PC-9 (cell line): ENCODE results near the gene CCDC43. TPM values are rescaled to one million over a fixed set of nuclear protein-coding genes. Genes with fewer than 3 reads are reported as not detected.

ENCODE experiments used
- BruUV-seq: library from RNA; stranded (reverse); fragments of 400-500 nt; replicated peaks from 2 replicates; lab custom pipeline; 2021; lab: Mats Ljungman, UMichigan
- CTCF ChIA-PET: fragments of 300-600 bp; sonication (Branson Sonifier 250); formaldehyde crosslinking; loops from one replicate; lab custom pipeline; 2022; ENCODE audit warnings: antibody characterized with exemption; lab: Charles Lee
- POLR2A ChIA-PET: fragments of 300-600 bp; sonication (Branson Sonifier 250); formaldehyde crosslinking; loops from one replicate; lab custom pipeline; 2022; ENCODE audit warnings: antibody characterized with exemption; ENCODE audit not compliant: unreplicated experiment; lab: Charles Lee
- DNase-seq, 2 experiments: peaks; one replicate each; pipeline versions ENCODE4 v3.0.0 to v3.0.0-alpha.2; 2015 to 2022; ENCODE audit warnings: mixed read lengths in 1 of 2
- H2AFZ ChIP-seq: fragments of 200-600 bp; sonication (generic); 2 replicates; pipeline ENCODE4 v1.8.1; 2017; ENCODE audit warnings: antibody characterized with exemption
- H3F3A ChIP-seq: fragments of 200-600 bp; sonication (generic); 2 replicates; pipeline ENCODE4 v1.8.1; 2017; ENCODE audit warnings: antibody characterized with exemption, mild to moderate bottlenecking, low read depth; ENCODE audit not compliant: insufficient read depth
- H3K27ac ChIP-seq: fragments of 200-600 bp; sonication (generic); 2 replicates; pipeline ENCODE4 v1.6.1; 2016; ENCODE audit warnings: mixed run types
- H3K27me3 ChIP-seq: fragments of 200-600 bp; sonication (generic); 2 replicates; pipeline ENCODE4 v1.6.1; 2016; ENCODE audit warnings: low read depth, mixed run types; ENCODE audit not compliant: insufficient read depth
- H3K36me3 ChIP-seq: fragments of 200-600 bp; sonication (generic); 2 replicates; pipeline ENCODE4 v1.6.1; 2016; ENCODE audit warnings: low read depth, mixed run types
- H3K4me1 ChIP-seq: fragments of 200-600 bp; sonication (generic); replicated peaks from 2 replicates; pipeline ENCODE4 v1.6.1; 2016; ENCODE audit warnings: mixed run types; ENCODE audit not compliant: insufficient read depth
- H3K4me2 ChIP-seq: fragments of 200-600 bp; sonication (generic); 2 replicates; pipeline ENCODE4 v1.6.1; 2017; ENCODE audit warnings: mixed run types
- H3K4me3 ChIP-seq: fragments of 200-600 bp; sonication (generic); 2 replicates; pipeline ENCODE4 v1.6.1; 2016; ENCODE audit warnings: mixed run types
- H3K79me2 ChIP-seq: fragments of 200-600 bp; sonication (generic); 2 replicates; pipeline ENCODE4 v1.6.1; 2017; ENCODE audit warnings: low read depth, mixed run types
- H3K9me2 ChIP-seq: fragments of 200-600 bp; sonication (generic); 2 replicates; pipeline ENCODE4 v1.8.1; 2017; ENCODE audit warnings: mild to moderate bottlenecking; ENCODE audit not compliant: insufficient read depth
- H3K9me3 ChIP-seq: fragments of 200-600 bp; sonication (generic); 2 replicates; pipeline ENCODE4 v1.8.1; 2016; ENCODE audit warnings: low read depth; ENCODE audit not compliant: insufficient read depth
- H4K20me1 ChIP-seq: fragments of 200-600 bp; sonication (generic); 2 replicates; pipeline ENCODE4 v1.8.1; 2017; ENCODE audit not compliant: insufficient read depth
- EZH2 ChIP-seq: fragments of 200-600 bp; sonication (generic); IDR thresholded peaks from 2 replicates; pipeline ENCODE4 v1.8.0; 2017; ENCODE audit warnings: antibody characterized with exemption, low read depth
- intact Hi-C: fragments of 100-400 bp; cut with micrococcal nuclease; formaldehyde crosslinking; loops from one replicate; pipeline ENCODE4 v1.10.0; 2022; ENCODE audit not compliant: unreplicated experiment
- total RNA-seq: library from RNA; stranded (reverse); gene quantifications from 2 replicates; pipeline ENCODE4 v1.2.3, GENCODE V29; 2021
- TF ChIP-seq, protein P1 (sequence below): fragments of 200-600 bp; sonication (generic); conservative IDR thresholded peaks from 2 replicates; pipeline ENCODE4 v1.6.1; 2017; ENCODE audit warnings: mixed run types, antibody characterized with exemption, mild to moderate bottlenecking, moderate library complexity

Gene CCDC43
- total RNA-seq, 1 experiment from 2014 or later: 19.9 TPM

DNA sequence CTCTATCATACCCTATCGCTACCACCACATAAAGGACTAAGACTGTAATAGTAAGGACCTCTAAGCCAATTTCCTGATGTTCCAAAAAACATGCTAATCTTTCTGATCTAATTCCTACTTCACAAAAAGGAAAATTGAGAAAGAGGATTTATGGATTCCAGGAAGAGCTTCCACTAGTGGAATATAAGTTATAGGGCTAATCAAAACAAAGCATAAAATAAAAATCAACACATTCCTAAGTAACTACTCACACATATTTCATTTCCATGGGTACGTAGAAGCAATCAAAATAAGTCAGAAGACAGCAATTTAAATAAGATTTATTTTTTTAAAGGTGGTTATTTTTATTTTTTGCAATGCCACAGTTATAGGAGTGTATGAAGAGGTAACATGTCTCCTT lies 12.4 kb downstream of the CCDC43 start:
- no peaks in the 10 kb centered on the region for H4K20me1 ChIP-seq
- intact Hi-C loops: loop anchor here (10.0 kb wide), 1 partner anchor 262 kb away; no protein-coding TSS in a partner anchor
- POLR2A ChIA-PET: interaction anchor here (0.6 to 0.7 kb wide), 2 partner anchors 372 to 475 kb away, joined by 3 to 13 read pairs; no protein-coding TSS in a partner anchor
- H2AFZ ChIP-seq: no peak overlapping the region
- H3K27ac ChIP-seq: no peak overlapping the region
- H3K4me3 ChIP-seq: no peak overlapping the region
- no peaks in the 10 kb centered on the region for H3K79me2 ChIP-seq
- no peaks in the 10 kb centered on the region for H3K9me3 ChIP-seq
- H3K4me1 ChIP-seq: no peaks in the 10 kb centered on the region
- DNase-seq: no peak
- no peak overlapping the region for H3K4me2 ChIP-seq
- no TSS peak for BruUV-seq
- H3K27me3 ChIP-seq: no peaks in the 10 kb centered on the region
- no peaks in the 10 kb centered on the region for H3K9me2 ChIP-seq
- CTCF ChIA-PET: no interaction called here
- peaks cover 12% of the 10 kb centered on the region; the same call in 1 of the 2 replicates for H3F3A ChIP-seq
- TF ChIP-seq, protein P1, sequence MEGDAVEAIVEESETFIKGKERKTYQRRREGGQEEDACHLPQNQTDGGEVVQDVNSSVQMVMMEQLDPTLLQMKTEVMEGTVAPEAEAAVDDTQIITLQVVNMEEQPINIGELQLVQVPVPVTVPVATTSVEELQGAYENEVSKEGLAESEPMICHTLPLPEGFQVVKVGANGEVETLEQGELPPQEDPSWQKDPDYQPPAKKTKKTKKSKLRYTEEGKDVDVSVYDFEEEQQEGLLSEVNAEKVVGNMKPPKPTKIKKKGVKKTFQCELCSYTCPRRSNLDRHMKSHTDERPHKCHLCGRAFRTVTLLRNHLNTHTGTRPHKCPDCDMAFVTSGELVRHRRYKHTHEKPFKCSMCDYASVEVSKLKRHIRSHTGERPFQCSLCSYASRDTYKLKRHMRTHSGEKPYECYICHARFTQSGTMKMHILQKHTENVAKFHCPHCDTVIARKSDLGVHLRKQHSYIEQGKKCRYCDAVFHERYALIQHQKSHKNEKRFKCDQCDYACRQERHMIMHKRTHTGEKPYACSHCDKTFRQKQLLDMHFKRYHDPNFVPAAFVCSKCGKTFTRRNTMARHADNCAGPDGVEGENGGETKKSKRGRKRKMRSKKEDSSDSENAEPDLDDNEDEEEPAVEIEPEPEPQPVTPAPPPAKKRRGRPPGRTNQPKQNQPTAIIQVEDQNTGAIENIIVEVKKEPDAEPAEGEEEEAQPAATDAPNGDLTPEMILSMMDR: no peak
- no peak for TF ChIP-seq EZH2
- peaks cover 15% of the 10 kb centered on the region; the same call in 1 of the 2 replicates for H3K36me3 ChIP-seq

- no peak overlapping the region for H2AFZ ChIP-seq
- no peak for DNase-seq
- CTCF ChIA-PET: no interaction called here
- no peaks in the 10 kb centered on the region for H3K4me1 ChIP-seq
- H3K9me2 ChIP-seq: no peaks in the 10 kb centered on the region
- H3K79me2 ChIP-seq: no peaks in the 10 kb centered on the region
- no peak overlapping the region for H3K4me3 ChIP-seq
- no peak overlapping the region for H3K27ac ChIP-seq
- no peaks in the 10 kb centered on the region for H3K36me3 ChIP-seq
- intact Hi-C loops: loop anchor here (10.0 kb wide), 1 partner anchor 259 kb away; no protein-coding TSS in a partner anchor
- no peaks in the 10 kb centered on the region for H3K27me3 ChIP-seq
- H4K20me1 ChIP-seq: no peaks in the 10 kb centered on the region
- peaks cover 14% of the 10 kb centered on the region; the same call in 1 of the 2 replicates for H3F3A ChIP-seq
- TF ChIP-seq, protein P1: no peak
- no peak for TF ChIP-seq EZH2
- H3K4me2 ChIP-seq: no peak overlapping the region
- H3K9me3 ChIP-seq: no peaks in the 10 kb centered on the region
- no TSS peak for BruUV-seq
- POLR2A ChIA-PET: no interaction called here
Observed at GRCh38 chr17:44673893-44674292, 15.7 kb downstream of the CCDC43 start.

DNA sequence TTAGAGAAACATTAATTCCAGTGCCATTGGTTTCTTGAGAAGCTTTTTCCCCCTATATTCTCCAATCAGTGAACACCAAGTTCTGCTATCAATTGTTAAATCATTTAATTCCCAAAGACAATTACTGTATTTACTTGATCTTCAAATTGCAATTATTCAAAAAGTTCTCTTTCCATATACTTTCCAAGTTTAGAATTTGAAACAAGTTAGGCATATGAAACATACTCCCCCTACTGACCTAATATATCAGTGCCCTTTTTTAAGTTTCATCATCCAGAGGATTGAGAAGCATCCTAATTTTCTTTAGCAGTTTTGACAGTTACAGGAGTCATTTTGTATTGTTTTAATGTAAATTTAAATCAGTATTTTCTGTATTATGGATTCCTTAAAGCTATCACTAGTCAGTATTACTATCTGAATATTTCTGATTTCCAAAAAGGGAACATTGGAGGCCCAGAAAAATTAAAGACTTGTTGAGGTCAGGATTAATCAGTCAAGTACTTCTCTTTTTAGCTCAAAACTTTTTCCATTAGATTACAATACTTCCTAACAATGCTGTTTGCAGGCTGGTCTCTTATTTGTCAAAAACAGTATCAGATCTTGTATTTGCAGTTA lies 17.0 kb downstream of the CCDC43 start:
- H3K27me3 ChIP-seq: no peaks in the 10 kb centered on the region
- H3K79me2 ChIP-seq: no peaks in the 10 kb centered on the region
- H3K4me2 ChIP-seq: no peak overlapping the region
- H3F3A ChIP-seq: peaks cover 14% of the 10 kb centered on the region; the same call in 1 of the 2 replicates
- no peak overlapping the region for H3K27ac ChIP-seq
- intact Hi-C loops: loop anchor here (10.0 kb wide), 1 partner anchor 258 kb away; no protein-coding TSS in a partner anchor
- no peak for DNase-seq
- no peaks in the 10 kb centered on the region for H3K9me3 ChIP-seq
- ChIA-PET CTCF (interaction anchor here (0.5 to 0.6 kb wide), 2 partner anchors 17 to 83 kb away, joined by 3 to 8 read pairs; no protein-coding TSS in a partner anchor), POLR2A (interaction anchor here (0.5 to 0.6 kb wide), 2 partner anchors 85 to 603 kb away, joined by 3 to 17 read pairs; no protein-coding TSS in a partner anchor)
- H3K9me2 ChIP-seq: no peaks in the 10 kb centered on the region
- H4K20me1 ChIP-seq: no peaks in the 10 kb centered on the region
- BruUV-seq: no TSS peak
- H3K36me3 ChIP-seq: no peaks in the 10 kb centered on the region
- TF ChIP-seq, protein P1: peak; percentile 73
- no peak for TF ChIP-seq EZH2
- H2AFZ ChIP-seq: no peak overlapping the region
- H3K4me1 ChIP-seq: no peaks in the 10 kb centered on the region
- no peak overlapping the region for H3K4me3 ChIP-seq
